Measurements from ENCODE around the gene ACP5. TPM values are rescaled to one million over a fixed set of nuclear protein-coding genes. Genes with fewer than 3 reads are reported as not detected.

ACP5 gene
- polyA plus RNA-seq, 1 donor (not counting 4 experiments of a cell fraction or from before 2014, with no cell fraction given): 15.0 TPM

- DNase-seq (ENCODE audit: low read depth, low spot score) (no peak), FAIRE-seq (no peak)
- dilution Hi-C loops (cut with MboI; ENCODE audit: extremely low pct_ligation_motif_present, low sequenced_read_pairs): no loop called here
- peaks cover 28% of the 10 kb centered on the region for H3K79me2 ChIP-seq (ENCODE audit: control insufficient read depth, insufficient read depth, low read length)
- peaks cover 4% of the 10 kb centered on the region for H4K20me1 ChIP-seq (ENCODE audit: control insufficient read depth, extremely low read depth, insufficient read depth, low read length)
- no peak overlapping the region for H3K27ac ChIP-seq (ENCODE audit: control insufficient read depth, insufficient read depth, low read length)
- H3K9me1 ChIP-seq (ENCODE audit: control insufficient read depth, extremely low read depth, insufficient read depth, low read length): peaks cover 4% of the 10 kb centered on the region
- peaks cover 5% of the 10 kb centered on the region for H3K4me1 ChIP-seq (ENCODE audit: control insufficient read depth, extremely low read depth, insufficient read depth, low read length)
- no peak overlapping the region for H2AFZ ChIP-seq (ENCODE audit: control insufficient read depth, low read length)
- H3K4me2 ChIP-seq (ENCODE audit: control insufficient read depth, extremely low read depth, insufficient read depth, low read depth, low read length): no peak overlapping the region
- H3K27me3 ChIP-seq (ENCODE audit: control insufficient read depth, extremely low read depth, insufficient read depth, low read length): no peaks in the 10 kb centered on the region
- no peak overlapping the region for H3K4me3 ChIP-seq (ENCODE audit: control insufficient read depth in 2 of 3, extremely low read depth in 1 of 3, insufficient read depth in 2 of 3, low read depth in 1 of 3, low read length in 3 of 3)
- H3K9me3 ChIP-seq (ENCODE audit: control insufficient read depth, low read depth, low read length): no peaks in the 10 kb centered on the region
- peaks cover 10 to 25% of the 10 kb centered on the region in 2 experiments for H3K36me3 ChIP-seq (ENCODE audit: control insufficient read depth in 2 of 2, extremely low read depth in 1 of 2, insufficient read depth in 2 of 2, low read length in 2 of 2)
- no peak overlapping the region for H3K9ac ChIP-seq (ENCODE audit: control insufficient read depth, extremely low read depth, insufficient read depth, low read length)
- TF ChIP-seq CTCF (optimal IDR thresholded peaks at IDR 0.05 in 1 of 3, IDR thresholded peaks at IDR 0.05 in 1 of 3, conservative IDR thresholded peaks at IDR 0.05 in 1 of 3; ENCODE audit: extremely low read depth in 1 of 3, insufficient read depth in 2 of 3, low read length in 3 of 3): no peak
- no peak for TF ChIP-seq EZH2 (IDR thresholded peaks at IDR 0.05; ENCODE audit: low read length)
Measured at GRCh38 chr19:11552666-11553372, 24.6 kb downstream of the ACP5 start.

GRCh38 chr19:11551603-11552235 lies 25.7 kb downstream of the ACP5 start:
- no peak for DNase-seq (ENCODE audit: low read depth, low spot score)
- H3K4me3 ChIP-seq (ENCODE audit: control insufficient read depth in 2 of 3, extremely low read depth in 1 of 3, insufficient read depth in 2 of 3, low read depth in 1 of 3, low read length in 3 of 3): no peak overlapping the region
- TF ChIP-seq EZH2 (IDR thresholded peaks at IDR 0.05; ENCODE audit: low read length): no peak
- TF ChIP-seq CTCF (optimal IDR thresholded peaks at IDR 0.05 in 1 of 3, IDR thresholded peaks at IDR 0.05 in 1 of 3, conservative IDR thresholded peaks at IDR 0.05 in 1 of 3; ENCODE audit: extremely low read depth in 1 of 3, insufficient read depth in 2 of 3, low read length in 3 of 3): peak; percentile 20 to 55 (median 30)
- H3K4me2 ChIP-seq (ENCODE audit: control insufficient read depth, extremely low read depth, insufficient read depth, low read depth, low read length): no peak overlapping the region
- H2AFZ ChIP-seq (ENCODE audit: control insufficient read depth, low read length): no peak overlapping the region
- H3K36me3 ChIP-seq (ENCODE audit: control insufficient read depth in 2 of 2, extremely low read depth in 1 of 2, insufficient read depth in 2 of 2, low read length in 2 of 2): peaks cover 10 to 24% of the 10 kb centered on the region in 2 experiments
- H3K27ac ChIP-seq (ENCODE audit: control insufficient read depth, insufficient read depth, low read length): no peak overlapping the region
- dilution Hi-C loops (cut with MboI; ENCODE audit: extremely low pct_ligation_motif_present, low sequenced_read_pairs): no loop called here
- no peaks in the 10 kb centered on the region for H3K4me1 ChIP-seq (ENCODE audit: control insufficient read depth, extremely low read depth, insufficient read depth, low read length)
- H3K9me1 ChIP-seq (ENCODE audit: control insufficient read depth, extremely low read depth, insufficient read depth, low read length): peaks cover 2% of the 10 kb centered on the region
- H3K9me3 ChIP-seq (ENCODE audit: control insufficient read depth, low read depth, low read length): no peaks in the 10 kb centered on the region
- H3K79me2 ChIP-seq (ENCODE audit: control insufficient read depth, insufficient read depth, low read length): peaks cover 19% of the 10 kb centered on the region
- no peaks in the 10 kb centered on the region for H3K27me3 ChIP-seq (ENCODE audit: control insufficient read depth, extremely low read depth, insufficient read depth, low read length)
- no peak overlapping the region for H3K9ac ChIP-seq (ENCODE audit: control insufficient read depth, extremely low read depth, insufficient read depth, low read length)
- FAIRE-seq: no peak
- no peaks in the 10 kb centered on the region for H4K20me1 ChIP-seq (ENCODE audit: control insufficient read depth, extremely low read depth, insufficient read depth, low read length)

All from keratinocyte (primary cell).